NB4 (cell line): ENCODE data around the gene PHPT1.

Experiments
- DNase-seq: peaks from one replicate; pipeline ENCODE4 v3.0.0; 2010; ENCODE audit warnings: low read depth
- H3K4me3 ChIP-seq: one replicate; pipeline ENCODE4 v1.5.1; 2011; ENCODE audit warnings: mild to moderate bottlenecking, low read depth, low read length, moderate library complexity
- CTCF ChIP-seq: IDR thresholded peaks from one replicate; pipeline ENCODE4 v1.5.1; 2012; ENCODE audit warnings: low read depth, low read length
- MAX ChIP-seq: IDR thresholded peaks from 2 replicates; pipeline ENCODE4 v1.6.1; 2011; ENCODE audit warnings: low read depth, low read length
- MYC ChIP-seq: IDR thresholded peaks from 2 replicates; pipeline ENCODE4 v1.6.1; 2011; ENCODE audit warnings: low read depth, low read length
- POLR2A ChIP-seq: IDR thresholded peaks from 2 replicates; pipeline ENCODE4 v1.6.1; 2011; ENCODE audit warnings: mild to moderate bottlenecking; ENCODE audit not compliant: insufficient read length; ENCODE audit errors: extremely low read depth

The PHPT1 gene

GRCh38 chr9:136821826-136822544, 27.2 kb upstream of the PHPT1 start:
- H3K4me3 ChIP-seq: no peak overlapping the region
- no peak for TF ChIP-seq CTCF
- TF ChIP-seq MAX: no peak
- TF ChIP-seq POLR2A: no peak
- DNase-seq: no peak

DNA sequence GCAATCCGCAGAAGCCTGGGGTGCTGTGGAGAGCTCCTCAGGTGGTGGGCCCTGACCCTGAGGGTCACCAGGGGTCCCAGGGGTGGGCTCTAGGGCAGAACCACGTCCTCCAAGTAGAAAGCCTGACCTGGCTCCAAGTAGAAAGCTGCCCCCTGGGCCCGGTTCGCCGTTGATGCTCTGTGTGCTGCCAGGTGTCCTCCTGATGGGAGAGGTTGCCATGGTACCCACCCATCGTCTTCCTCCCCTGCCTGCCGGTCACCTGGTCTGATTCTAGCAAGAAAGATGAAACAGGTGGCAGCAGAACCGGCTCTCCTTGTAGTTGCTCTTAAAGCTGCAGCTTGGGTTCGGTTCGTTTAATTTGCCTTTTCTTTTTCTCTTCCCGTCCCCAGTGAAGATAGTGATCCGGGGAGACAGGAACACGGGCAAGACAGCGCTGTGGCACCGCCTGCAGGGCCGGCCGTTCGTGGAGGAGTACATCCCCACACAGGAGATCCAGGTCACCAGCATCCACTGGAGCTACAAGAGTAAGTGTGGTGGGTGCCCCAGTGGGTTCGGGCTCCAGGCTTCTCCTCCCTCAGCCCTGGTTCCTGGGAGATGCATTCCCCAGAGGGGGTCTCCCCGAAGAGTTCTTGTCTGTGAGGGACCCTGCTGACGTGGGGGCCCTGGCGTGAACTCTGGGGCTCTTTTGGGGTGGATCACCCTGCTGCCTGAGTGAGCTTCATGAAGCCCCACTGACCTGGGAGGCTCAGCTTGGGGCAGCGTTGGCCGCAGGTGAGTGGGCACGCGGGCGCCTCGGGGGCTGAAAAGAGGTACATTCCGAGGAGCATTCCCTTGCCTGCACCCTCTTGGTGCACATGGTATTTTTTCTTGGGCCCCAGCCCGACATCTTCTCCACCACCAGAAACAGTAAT, 25.8 kb upstream of the PHPT1 start:
- H3K4me3 ChIP-seq: no peak overlapping the region
- DNase-seq: no peak
- TF ChIP-seq CTCF: no peak
- no peak for TF ChIP-seq MAX
- no peak for TF ChIP-seq MYC
- TF ChIP-seq POLR2A: no peak

- no peak for DNase-seq
- TF ChIP-seq POLR2A: no peak
- no peak for TF ChIP-seq MYC
- no peak for TF ChIP-seq CTCF
- no peak for TF ChIP-seq MAX
- H3K4me3 ChIP-seq: no peak overlapping the region
Measured at GRCh38 chr9:136824496-136825225, 24.5 kb upstream of the PHPT1 start.

- no peak for DNase-seq
- TF ChIP-seq MAX: no peak
- no peak overlapping the region for H3K4me3 ChIP-seq
Measured at GRCh38 chr9:136825295-136826187, 23.7 kb upstream of the PHPT1 start.

- no peak overlapping the region for H3K4me3 ChIP-seq
- TF ChIP-seq MAX (no peak), POLR2A (no peak), MYC (no peak), CTCF (no peak)
- no peak for DNase-seq
Measured at GRCh38 chr9:136826188-136826541, 23.0 kb upstream of the PHPT1 start.
